HG02885 (cell line): ENCODE data around the gene RGS14.
"Not testable (repeated sequence)": the region's sequence is repeated elsewhere in the genome, so short reads cannot be mapped to it uniquely, and the experiment has no call there.

ENCODE experiments used
- ATAC-seq: cut with Tn5 transposase; IDR thresholded peaks from one replicate; pipeline ENCODE4 v1.9.1; 2021; ENCODE audit warnings: mild to moderate bottlenecking; ENCODE audit not compliant: unreplicated experiment, poor library complexity

The RGS14 gene

DNA sequence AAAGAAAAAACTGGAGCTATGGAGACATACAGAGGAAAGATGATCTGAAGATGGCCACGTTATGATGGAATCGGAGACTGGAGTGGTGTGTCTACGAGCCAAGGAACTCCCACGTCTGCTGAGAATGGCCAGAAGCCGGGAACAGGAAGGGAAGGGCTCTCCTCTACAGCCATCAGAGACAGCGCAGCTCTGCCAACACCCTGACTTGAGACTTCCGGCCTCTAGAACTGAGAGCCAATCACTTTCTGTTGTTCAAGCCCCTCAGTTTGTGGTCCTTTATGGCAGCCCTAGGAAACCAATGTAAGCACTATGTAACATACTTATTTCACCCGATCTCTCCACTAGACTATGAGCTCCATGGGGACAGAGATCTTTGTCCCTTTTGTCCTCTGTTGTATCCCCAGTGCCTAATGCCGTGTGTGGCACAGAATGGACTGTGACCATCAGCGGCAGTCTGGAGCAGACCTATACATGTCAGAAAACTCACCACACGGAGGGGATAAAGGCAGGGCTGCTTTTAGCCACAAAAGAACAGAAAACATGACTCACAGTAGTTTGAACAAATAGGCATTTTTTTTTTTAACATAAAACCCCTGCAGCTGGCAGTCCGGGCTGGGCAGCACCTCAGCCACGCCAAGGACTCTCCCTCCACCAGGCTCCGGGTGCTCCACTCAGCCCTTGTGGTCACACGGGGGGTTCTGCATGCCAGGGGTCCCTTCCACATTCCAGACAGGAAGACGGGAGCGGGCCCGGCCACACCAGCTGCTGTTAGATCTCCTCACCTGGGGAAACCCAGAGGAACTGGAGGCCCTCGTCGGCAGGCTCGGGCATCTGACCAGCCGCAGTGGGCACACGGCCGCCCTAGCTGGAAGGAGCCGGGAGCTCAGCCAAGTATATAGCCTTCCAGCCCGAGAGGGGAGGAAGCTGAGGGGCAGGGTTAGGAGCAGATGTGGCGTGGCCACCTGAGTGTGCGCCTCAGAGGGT is 29.9 kb upstream of the RGS14 start:
- no peak for ATAC-seq

DNA sequence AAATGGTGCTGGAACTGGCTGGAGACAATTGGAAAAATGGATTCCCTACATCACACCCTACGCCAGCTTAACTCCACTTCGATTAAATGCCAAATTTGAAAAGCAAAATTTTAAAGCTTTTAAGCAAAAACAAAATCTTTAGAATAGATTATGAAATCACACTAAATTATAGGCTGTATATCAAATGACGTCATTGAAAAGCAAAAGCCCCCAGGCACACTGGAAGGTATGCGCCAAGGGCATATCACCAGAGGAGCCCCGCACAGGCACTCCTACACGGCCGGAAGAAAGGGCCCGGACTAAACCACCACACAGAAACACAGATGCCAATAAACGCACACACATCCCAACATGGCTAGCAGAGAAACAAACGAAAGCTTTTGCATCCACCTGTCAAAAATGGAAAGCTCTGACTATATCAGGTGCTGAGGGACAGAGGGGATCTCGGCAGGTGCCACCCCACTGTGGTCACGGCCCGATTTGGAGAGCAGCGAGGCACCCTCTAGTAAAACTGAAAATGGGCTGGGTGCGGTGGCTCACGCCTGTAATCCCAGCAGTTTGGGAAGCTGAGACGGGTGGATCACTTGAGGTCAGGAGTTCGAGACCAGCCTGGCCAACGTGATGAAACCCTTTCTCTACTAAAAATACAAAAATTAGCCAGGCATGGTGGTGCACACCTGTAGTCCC is 29.0 kb upstream of the RGS14 start:
- no peak for ATAC-seq

DNA sequence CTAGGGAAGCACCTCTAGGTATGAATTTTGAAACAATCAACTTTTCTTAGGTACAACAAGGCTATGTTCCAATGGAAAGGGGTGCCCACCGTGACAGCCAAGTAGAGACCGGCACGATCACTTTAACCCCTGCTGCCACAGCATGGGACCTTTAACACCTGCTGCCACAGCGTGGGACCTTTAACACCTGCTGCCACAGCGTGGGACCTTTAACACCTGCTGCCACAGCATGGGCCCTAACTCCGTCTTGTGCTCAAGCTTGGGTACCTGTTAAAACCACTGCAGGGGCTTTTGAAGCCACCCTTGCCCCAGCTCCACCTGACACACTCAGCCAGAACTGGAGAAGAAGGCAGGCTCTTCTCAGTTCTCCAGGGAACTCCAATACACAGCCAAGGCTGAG is 27.8 kb upstream of the RGS14 start:
- ATAC-seq = no peak

DNA sequence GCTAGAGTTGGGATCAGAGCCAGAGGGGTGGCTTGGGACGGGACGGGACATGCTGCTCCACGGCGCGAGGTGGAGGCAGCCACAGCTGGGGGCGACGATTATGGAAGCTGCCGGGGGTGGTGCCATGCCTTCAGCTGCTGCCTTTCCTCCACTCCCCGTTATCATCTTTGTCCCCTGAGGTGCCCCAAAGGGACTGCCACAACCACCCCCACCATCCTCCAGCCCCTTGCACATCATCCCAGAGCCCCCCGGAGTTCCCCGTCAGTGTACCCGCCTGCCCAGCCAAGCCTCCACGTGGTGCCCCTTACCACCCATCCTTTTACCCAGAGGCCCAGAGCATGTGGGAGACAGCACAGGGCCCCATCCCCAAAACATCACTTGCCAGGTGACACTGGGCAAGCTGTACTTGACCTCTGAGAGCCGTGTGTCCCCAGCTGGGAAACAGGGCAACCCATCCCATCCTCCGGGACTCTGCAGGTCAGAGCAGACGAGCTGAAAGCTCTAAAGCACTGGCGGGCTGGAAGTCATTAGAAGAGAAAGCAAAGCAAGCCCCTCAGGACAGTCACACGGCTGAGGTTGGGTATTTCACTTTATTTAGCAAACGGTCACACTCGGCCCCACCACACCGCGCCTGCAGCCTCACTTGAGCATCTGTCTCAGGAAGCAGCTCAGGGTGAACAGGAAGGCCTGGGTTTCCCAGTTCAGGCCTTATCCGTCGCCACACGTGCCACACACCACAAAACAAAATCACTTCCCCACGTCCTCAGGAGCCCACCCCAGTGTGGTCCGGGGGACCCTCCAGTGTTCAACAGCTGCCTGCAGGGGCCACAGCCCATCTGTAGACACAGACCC is 26.5 kb upstream of the RGS14 start:
- ATAC-seq = no peak

DNA sequence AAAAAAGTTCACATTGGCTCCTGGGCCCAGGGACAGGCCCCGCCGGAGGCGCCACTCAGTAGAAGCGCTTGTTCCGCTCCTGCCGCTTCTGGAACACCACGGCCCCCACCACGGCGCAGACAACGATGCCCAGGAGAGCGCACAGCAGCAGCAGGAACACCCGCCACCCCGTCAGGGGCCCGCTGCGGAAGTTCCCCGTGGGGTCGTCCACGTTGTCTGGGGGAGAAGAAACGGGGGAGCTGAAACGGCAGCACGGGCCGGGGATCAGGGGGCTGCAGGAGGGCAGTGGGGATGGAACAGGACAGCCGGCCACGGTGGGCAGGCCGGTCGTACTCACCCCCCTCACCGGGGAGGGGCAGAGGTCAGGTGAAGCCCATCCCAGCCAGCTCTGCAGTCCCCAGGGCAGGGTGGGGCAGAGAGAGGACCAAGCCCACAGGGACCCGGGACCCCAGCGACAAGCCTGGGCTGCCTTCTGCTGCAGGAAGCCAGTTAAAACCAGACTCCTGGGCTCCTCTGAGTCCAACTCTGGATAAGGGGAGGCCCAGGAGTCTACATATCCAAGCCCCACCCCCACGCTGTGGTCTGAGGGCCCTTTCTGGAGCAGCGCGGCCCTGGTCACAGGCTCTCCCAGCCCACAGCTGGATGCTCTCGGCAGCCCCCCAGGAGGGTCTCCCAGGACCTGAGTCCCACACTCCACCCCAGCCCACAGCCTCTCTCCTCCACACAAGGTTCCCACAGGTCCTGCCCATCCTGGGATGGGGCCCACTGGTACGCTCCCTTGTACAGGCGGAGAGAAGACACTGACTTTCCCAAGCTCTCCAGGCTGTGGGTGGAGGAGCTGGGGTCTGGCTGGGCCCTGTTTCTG is 25.5 kb upstream of the RGS14 start:
- no peak for ATAC-seq

DNA sequence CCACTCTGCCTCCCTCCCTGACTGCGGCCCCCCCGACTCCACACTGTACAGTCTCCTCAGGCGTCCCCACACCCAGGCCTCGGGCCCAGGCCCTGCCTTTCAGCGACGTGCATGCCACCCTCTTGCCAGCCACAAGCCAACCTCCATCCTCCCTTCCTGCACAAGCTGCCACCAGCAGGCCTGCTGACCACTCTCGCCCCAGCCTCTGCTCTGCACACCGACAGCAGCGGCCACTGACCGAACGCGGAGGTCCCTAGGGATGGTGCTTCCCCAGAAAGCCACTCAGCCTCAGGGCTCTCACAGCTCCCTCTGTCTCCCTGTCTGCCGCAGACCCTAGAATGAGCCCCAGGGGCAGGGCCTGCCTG is 24.8 kb upstream of the RGS14 start:
- no peak for ATAC-seq

DNA sequence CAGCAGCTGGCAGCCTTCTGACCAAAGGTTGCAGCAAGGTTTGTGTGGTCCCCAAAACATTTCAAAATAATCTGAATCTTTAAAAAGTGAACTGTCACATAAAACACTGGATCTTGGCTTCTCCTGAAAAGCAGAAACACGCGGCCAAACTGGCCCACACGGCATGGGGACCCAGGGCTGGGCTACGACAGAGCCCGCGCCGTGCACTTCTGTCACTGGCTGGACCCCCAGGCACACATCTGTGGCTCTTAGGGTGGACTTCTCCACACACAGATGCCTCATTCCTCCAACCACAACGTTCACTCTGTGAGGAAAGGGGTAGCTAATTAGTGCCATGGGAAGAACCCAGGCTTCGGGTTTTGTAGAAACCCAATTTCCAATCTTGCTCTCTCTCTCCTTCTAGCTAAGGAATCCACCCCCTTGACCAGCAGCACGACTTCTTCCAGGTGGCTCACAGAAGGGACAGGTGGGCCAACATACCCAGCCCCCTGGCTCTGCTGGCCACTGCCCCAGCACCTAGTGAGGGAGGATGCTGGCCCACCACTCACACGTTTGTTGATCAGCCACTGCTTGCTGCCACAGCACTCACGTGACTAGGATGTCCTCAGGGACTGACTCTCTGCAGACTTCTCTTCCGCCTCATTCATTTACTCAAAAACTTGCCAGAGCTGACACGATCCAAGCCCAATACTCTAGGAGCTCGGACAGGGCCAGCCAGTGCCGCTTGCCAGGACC is 24.1 kb upstream of the RGS14 start:
- no peak for ATAC-seq

DNA sequence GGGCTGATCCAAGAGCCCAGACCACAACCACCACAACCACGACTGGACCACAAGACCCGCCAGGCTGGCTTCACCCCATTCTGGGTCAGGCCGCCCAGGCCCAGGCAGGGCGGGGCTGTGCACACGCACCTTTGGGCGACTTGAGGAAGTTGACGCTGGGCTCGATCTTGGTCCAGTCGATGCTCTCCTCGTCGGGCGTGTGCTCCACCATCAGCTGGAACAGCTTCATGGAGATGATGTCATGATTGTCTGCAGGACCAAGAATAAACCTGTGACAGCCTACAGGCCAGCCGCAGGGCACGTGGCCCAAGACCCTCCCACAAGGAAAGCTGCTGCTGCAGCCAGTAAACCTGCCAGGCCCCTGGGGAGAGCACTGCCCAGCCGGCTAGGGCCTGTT is 23.6 kb upstream of the RGS14 start:
- no peak for ATAC-seq

DNA sequence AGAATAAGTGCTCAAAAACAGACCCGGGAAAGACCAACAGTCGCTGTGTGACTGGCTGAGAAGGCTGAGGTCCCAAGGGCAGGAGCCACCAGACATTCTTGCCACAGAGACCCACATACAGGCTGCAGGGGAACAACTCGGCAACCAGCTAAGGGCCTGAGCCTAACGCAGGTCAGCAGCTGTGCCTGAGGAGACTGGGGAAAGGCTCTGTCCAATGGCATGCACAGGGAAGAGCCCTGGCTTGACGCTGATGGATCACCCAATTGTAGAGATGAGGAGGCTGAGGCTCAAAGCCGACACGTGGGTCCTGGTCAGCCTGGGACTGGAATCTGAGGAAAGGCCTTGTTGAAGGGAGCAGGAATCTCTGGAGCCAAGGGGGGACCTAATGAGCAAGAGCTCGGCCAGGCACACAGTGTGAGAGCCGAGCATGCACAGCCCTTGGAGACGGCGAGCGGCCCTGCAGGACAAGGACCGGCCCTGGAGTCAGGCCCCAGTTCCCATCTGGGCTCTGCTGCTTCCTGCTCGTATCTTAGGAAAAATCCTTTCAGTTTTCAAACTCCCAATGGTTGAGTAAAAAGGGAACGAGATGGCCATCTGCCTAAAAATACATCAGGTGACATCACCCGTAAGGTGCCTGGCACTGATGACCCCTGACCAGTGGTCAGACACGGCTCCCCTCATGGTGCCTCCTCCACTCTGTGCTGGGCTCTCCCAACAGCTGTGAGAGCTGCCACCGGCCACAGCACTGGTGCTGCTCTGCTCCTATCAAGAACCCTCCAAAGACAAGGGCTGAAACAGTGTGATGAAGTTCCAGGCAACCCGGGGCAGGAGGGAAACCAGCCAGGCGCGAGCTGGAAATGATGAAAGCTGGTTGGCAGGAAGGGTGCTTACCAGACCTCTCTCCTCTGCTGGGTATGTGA is 22.7 kb upstream of the RGS14 start:
- ATAC-seq = no peak

DNA sequence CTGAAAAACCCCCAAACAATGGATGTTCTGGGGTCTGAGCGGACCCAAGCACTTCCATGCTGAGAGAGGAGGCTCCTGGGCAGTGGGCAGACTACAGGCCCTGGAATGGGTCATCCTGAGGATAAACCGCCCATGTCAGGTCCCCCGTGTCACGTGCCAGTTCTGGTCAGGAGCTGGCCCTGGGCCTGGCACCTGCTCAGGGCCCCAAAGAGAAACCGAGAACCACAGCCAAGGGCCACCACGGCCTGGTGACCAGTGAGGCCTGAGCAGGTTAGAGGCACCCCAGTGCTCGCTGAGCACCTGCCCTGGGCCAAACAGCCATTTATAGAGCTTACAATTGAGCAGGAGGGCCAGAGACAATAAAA is 22.0 kb upstream of the RGS14 start:
- ATAC-seq = no peak

DNA sequence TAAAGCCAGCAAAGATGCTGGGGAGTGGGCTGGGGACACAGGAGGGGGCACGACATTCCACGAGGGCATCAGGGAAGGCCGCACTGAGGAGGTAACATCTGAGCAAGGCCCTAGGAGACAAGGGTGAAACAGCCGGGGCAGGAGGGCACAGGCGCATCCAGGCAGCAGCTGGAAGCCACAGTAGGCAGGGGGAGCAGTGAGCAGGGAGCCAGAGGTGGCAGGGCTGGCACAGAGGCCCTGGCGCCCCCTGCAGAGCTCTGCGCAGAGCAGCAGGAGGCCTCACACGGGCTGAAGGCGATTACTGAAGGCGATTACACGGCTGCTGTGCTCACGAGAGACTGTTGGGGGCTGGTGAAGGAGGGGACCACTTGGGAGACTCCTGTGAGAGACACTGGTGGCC is 21.6 kb upstream of the RGS14 start:
- no peak for ATAC-seq

DNA sequence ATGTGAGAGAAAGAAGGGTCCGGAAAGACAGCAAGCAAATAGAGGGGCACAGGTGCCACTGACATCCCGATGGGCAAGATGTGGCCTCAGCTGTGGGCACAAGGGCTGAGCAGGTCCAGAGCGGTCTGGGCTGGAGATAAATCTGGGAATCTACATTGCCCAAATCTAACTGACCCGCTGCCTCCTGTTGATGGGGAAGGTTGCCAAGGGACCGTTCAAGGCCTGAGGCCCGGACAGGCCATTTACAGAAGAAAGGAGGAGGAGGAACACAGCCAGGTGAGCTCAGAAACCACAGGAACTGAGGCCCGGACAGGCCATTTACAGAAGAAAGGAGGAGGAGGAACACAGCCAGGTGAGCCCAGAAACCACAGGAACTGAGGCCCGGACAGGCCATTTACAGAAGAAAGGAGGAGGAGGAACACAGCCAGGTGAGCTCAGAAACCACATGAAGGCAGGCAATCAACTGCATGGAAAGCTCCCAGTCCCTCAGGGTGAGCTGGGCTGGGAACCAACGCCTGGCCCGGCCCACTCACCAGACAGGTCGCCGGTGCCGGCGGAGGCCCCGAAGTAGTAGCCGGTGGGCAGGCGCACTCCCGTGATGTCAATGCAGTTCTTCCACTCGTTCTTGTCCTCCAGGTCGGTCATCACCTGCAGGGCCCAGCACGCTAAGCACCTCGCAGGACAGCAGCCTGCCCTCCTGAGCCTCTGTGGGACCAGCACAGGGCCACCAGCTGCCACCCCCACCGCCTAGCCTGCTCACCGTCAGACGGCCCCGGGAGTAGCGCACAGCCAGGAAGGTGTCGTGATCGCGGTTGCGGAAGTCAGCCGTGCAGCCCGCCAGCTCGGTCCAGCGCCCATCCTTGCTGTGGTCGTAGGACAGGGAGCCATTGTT is 20.9 kb upstream of the RGS14 start:
- ATAC-seq = no peak

DNA sequence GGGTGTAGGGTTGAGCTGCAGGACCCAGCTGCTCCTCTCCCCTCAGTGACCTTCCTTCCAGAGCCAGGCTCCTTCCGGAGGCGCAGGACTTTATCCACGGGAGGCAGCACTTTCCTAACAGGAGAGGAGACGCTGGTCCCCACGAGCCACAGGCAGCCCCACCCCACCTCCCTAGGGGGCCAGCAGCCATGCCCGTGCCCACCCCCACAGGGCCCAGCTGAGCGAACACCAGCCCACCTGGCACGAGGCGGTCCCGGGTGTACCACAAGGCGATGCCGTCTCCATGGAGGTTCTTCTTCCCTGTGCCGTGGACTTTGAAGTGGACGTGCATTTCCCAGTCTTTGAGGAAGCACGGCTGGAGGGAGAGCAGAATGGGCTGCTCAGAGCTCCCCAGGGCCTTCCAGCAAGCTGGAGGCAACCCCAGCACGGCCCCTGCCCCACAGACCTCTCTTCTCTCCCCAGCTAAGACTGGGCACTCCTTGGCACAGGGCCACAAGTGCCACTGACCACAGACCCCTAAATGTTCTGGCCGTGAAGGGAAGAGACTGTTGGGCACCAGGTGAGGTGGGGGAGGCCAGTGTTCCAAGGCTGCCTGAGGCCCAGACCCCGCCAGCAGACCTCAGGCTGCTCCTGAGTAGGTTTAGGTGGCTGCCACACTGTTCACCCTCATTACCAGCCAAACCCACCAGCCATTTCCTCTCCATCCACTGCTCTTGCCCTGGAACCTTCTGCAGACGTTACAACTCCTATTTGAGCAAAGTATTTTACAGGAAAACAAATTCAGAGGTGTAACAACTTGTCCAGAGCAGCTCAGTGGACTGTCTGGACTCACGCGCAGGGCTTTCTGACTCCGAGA is 19.2 kb upstream of the RGS14 start:
- no peak for ATAC-seq

DNA sequence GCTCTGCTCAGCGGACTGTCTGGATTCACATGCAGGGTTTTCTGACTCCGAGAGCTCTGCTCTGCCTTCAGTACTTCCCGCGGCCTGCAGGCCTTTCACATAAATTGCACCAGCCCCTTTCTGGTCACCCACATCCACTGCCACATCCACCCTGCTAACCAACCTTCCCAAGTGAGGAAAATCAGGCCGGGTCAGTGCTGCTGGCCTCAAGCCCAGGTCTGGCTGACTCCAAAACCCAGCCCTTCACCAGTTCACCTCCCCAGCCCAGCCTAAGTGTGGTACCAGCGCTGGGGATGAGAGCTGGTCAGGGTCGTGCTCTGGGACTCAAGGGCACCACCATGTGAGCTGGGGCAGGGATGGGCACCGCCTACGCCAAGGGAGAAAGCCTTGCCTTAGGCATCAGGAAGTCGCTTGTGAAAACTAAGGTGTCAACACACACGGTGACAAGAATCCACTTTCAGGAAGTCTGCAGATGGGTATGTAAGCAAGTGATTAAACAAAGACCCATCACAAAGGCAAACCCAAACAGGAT is 18.6 kb upstream of the RGS14 start:
- no peak for ATAC-seq

DNA sequence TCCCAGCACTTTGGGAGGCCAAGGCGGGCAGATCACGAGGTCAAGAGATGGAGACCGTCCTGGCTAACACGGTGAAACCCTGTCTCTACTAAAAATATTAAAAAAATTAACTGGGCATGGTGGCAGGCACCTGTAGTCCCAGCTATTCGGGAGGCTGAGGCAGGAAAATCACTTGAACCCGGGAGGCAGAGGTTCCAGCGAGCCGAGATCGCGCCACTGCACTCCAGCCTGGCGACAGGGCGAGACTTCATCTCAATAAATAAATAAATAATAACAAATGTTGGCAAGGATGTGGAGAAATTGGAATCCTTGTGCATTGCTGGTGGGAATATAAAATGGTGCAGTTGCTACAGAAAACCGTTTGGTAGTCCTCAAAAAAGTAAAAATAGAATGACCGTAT is 14.7 kb upstream of the RGS14 start:
- not testable (repeated sequence) for ATAC-seq

DNA sequence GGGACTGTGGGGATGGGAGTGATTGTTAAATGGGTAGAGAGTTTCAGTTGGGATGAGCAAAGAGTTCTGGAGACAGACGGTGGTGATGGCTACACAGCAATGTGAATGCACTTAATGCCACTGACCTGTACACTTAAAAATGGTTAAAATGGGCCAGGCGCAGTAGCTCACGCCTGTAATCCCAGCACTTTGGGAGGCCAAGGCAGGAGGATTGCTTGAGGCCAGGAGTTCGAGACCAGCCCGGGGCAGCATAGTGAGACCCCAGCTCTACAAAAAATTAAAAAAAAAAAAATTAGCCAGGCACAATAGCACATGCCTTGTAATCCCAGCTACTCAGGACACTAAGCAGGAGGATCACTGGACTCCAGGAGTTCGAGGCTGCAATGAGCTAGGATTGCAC is 13.9 kb upstream of the RGS14 start:
- ATAC-seq = no peak
